GM12891 (cell line): ENCODE measurements around the gene ARMH3.
"Not testable (repeated sequence)": the region's sequence is repeated elsewhere in the genome, so short reads cannot be mapped to it uniquely, and the experiment has no call there.

ENCODE experiments used
- POLR2A ChIP-seq: IDR thresholded peaks from 2 replicates; pipeline ENCODE4 v1.6.1; 2011; ENCODE audit warnings: low read depth, low read length, control low read depth
- POLR2AphosphoS5 ChIP-seq: IDR thresholded peaks from 2 replicates; pipeline ENCODE4 v1.6.1; 2011; ENCODE audit warnings: low read depth, low read length, control low read depth
- SPI1 ChIP-seq: IDR thresholded peaks from 2 replicates; pipeline ENCODE4 v1.6.1; 2011; ENCODE audit warnings: low read depth, low read length, control low read depth

DNA sequence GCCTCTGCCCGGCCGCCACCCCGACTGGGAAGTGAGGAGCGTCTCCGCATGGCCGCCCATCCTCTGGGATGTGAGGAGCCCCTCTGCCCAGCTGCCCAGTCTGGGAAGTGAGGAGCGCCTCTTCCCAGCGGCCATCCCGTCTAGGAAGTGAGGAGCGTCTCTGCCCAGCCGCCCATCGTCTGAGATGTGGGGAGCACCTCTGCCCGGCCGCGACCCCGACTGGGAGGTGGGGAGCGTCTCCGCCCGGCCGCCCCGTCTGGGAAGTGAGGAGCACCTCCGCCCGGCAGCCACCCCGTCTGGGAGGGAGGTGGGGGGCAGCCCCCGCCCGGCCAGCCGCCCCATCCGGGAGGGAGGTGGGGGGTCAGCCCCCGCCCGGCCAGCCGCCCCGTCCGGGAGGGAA is 20.2 kb downstream of the ARMH3 start:
- TF ChIP-seq POLR2A, SPI1, POLR2AphosphoS5: not testable (repeated sequence)
